HG02973 (cell line): ENCODE results near the gene ALK.

ENCODE experiments used
- ATAC-seq: cut with Tn5 transposase; IDR thresholded peaks from one replicate; pipeline ENCODE4 v1.9.1; 2021; ENCODE audit warnings: moderate library complexity; ENCODE audit not compliant: unreplicated experiment

ALK gene

DNA sequence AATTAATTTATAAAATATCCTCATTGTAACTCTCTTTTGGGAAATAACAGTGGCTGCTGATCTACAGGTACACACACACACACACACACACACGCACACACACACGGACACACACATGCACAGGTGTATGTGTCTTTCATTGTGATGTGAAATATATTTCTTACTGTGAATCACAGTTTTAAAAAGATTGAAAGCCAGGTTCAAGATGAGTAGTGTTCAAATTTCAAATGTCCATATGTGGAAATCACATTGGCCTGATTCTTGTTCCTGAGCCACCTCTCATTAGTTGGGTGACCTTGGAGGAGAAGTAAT is 372.4 kb downstream of the ALK start:
- no peak for ATAC-seq

DNA sequence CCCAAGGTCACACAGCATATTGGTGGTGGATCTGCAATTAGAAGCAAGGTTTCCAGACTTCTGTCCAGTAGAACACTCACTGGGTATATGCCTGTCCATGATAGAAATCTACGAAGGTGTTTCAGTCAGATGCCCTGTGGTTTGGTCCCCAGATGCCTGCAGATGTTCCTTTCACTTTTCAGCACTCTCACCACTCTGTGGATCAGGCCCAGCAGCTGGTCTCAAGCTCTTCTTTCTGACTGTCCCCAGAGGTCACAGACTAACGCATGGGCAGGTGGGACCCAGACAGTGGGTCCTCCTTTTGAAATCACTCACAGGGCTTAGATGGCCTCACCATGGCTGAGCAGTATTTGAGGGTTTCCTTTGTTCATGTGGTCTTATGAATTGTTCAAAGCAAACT is 376.5 kb downstream of the ALK start:
- no peak for ATAC-seq

DNA sequence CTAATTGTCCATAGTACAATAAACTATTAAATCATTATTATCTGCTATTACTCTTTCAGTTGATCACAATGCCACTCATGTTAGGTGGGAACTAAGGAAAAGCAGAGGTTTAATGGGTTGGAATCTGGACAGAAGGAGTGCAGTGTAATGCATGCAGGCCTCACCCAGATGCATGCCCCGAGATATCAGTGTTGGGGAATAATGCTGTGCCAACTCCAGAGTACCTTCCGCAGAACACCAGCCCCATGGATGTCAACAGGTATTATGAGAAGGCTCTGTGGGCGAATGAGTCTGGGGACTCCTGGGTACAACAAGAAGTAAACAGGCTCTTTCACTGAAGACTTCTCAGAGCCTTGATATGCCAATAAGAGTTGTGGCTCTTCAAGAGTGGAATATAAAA is 377.4 kb downstream of the ALK start:
- ATAC-seq = no peak

DNA sequence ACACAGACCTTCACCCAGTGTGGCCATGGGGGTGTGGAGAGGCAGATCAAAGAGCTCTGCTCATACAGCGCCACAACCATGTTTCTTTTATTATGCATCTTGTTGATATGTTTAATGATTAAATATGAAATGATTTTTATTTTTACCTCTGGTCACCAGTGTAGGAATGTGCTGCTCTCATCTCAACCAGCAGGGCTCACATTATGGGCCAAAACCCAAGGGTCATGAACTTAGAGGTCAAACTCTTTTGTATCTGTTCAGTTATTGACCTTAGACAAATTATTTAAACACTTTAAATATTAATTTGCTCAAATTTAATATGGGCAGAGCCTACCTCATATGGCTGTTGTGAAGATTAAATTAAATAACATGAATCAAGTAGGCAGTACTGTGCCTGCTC is 386.2 kb downstream of the ALK start:
- no peak for ATAC-seq

DNA sequence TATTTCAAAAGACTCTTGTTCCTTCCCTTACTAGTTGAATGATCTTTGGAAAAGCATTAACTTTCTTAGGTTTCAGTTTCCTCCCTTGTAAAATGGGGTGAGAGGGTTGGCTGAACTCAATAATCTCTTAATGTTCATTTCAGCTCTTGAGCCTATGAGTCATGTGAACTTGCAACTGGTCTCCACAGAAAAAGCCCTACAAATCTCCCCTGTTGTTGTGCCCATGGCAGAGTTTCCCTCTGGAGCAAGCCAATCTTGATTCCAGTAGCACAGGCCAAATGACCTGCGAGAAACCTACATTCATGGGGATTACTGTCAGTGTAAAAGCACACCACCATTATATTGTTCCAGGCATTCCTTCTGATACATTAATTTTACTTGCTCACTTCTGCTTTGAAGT is 388.9 kb downstream of the ALK start:
- ATAC-seq = no peak

DNA sequence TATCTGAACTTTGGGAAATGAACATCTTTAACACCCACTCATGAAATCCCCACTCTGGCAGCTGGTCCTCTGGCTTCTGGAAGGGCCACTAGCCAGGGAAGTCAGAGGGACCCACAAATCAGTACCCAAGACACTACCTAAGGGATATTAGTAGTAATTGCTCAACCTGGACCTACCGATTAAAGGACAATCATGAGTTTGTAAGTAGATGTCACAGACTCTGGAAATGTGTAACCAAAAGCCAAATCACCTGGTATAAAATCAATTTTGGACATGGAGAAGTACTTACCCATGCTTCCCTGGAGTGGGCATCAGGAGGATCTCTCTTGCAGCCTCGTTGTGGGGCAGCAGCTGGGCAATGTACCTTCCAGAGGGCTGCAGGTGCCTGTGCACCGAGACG is 389.8 kb downstream of the ALK start:
- ATAC-seq = no peak

DNA sequence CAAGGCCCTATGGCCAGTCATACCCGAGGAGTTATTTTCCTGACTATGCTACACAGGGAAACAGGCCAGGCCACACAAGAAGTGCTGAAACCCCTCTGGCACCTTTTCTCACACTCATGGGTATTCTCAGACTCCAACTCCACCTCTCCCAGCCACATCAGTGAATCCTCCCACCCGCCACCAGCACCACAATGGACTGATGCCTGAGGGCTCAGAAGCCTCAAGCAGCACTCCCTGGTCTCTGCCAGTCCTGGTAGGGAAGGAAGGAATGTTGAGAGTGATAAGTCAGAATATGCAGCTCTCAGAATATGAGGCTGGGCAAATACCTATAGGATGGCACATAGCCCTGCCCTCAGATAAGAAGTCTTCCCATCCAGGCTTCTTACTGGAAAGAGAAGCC is 391.1 kb downstream of the ALK start:
- ATAC-seq = no peak

DNA sequence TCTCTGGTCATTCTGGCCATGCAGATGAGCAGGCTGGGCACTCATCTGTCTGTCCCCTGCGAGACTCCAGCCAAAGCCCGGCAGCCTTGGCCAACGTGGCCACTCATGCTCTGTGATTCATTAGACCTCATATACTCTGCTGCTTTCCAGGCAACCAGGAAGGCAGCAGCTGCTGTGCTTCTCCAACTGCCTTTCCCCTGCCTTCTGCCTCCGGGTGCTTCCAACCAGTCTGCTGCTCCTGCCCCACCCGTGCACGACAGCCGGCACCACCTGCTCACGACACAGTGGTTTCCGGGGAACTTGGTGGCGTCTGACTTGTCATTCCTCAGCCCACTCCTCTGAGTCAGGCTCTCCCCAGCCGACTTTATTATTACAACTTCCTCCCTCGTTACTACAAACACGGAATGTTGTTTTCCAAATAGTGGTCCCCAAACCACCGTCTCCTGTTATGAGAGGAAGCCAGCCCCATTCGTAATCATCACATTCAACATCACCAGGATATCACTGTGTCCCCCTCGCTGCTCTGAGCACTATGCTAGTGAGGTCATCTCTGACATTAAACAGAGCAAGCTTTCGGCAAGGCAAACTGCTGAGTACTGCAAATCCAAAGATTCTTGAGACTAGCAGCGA is 392.4 kb downstream of the ALK start:
- ATAC-seq = no peak

DNA sequence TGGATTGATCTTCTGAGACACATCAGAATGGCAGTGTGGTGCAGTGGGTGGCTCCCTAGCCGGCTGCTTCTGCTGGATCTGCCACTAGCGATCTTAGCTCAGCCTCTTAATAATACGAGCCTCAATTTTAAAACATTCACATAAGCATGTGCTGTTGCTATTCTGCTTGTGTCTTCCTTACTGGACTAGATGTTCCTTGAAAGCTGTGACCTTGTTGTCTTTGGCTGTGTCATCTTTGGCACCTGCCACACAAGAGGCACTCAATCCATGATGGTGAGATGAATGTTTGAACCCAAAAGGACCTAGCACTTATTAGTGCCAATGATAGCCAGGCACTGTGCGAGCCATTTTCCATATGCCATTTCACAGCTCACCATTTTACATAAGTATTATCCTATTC is 393.0 kb downstream of the ALK start:
- ATAC-seq = no peak

DNA sequence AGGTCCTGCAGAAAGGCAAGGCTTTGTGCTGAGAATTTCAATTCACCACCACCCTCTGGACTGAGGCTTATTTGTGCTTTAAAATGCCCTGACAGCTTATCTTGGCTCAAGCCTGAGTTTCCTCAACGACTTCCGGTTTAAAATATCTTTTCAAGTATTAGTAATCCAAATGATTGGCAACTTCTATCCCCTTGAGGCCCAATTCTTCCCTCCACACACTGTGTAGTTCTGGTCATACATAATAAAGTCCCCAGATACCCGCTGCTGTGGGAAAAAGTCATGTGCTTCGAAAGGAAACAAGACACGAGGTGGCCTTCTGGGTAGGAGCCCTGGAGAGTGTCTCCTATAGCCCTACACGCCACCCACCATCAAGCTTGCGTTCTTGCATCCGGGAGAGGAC is 393.4 kb downstream of the ALK start:
- no peak for ATAC-seq

DNA sequence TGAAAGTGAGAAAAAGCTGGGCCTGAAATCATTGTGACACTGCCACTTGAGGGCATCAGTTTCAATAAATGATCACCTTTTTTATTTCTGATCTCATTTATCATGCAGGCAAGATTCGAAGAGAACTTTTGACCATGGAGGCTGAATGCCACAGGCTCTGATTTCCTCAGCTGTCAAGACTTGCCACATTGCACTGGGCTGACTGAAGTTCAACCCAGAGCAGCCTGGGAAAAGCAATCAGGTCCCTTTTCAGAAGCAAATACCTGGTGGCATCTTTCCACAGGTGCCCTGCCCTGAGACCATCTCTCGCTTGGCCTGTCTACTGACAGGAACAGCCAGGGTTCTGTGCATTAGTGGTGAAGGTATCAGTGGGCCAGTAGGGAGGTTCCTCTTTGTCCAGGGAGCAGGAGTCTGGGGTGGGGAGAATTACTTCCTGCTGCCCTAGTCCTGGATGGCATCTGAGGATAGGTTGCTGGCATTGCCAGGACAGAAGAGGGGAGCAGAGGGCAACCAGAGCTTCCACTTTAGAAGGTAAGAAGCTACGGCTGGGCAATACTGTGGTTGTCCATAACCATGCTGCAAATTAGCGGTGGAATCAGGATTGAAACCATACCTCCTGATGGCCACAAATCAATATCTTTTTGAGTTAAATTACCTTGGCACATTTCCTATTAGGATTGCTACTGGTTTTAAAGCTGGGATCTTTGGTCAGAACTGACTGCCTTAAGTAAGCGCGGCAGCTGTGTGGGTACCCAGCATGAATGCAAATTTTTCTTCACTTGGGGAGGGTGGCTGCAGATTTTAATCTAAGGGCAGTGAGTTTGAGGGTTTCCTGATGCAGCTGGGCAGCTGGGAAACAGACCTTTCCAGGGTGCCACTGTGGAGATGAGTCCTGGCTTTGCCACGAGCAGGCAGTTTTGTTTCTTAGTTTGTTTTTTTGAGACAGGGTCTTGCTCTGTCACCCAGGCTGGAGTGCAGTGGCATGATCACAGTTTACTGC is 394.5 kb downstream of the ALK start:
- no peak for ATAC-seq

DNA sequence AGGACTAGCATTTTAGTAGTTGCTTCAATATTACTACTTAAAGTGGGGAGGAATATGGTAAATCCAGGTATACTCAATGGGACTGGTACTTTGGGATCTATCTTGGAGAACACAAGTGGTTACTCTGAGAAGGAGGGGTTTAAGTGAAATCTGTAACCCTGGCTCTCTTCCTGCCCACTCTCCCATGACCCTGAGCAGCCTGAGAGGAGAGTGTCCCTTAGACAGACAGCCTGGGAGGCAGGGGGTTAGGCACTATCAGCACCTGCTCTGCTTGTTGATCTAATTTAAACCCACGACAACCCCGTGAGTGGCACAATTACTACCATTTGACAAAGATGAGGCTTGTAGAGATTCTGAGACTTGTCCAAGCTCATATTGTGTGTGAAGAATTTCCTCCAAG is 395.5 kb downstream of the ALK start:
- ATAC-seq = no peak

DNA sequence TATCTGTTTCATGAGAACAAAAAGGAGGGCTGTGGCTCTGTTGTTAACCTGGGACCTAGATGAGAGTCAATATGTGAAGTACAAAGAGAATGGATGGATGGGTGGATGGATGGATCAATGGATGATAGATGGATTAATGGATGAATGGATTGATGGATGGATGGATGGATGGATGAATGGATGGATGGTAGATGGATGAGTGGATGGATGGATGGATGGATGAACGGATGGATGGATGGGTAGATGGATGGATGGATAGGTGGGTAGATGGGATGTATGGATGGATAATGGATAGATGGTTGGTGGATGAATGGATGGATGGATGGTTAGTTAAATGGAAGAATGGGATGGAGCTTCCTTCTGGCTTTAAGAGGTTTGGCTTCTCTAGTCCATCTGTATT is 396.7 kb downstream of the ALK start:
- no peak for ATAC-seq

DNA sequence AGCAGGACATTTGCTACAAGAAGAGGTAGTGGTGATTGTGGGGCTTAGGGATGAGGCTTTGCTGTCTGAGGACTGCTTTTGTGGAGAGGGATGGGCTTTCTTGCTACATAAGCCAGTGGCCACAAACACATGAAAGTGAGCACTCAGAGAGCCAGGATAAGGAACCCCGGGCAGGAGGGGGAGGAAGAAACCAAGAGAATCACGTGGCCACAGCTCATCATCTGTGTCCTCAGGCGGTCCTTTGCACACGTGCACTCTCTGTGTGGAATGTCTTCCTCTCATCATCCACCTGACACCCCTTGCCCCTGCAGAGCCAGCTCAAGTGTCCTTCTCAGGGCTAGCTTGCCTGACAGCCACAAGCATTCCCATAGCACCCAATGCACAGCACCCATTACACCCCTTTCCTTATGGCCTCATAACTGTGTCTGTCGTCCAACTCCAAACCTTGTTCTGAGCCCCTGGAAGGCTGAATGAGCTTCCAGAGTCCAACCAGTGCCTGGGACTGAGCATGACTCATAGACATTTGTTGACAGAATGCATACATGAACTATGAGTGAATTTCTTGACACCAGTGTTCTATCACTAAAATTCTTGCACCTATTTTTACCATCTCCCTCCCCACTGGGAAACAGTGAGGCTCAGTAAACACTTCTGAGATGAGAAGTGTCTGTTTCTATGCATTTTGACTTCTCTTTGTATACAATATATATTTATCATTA is 398.3 kb downstream of the ALK start:
- no peak for ATAC-seq

DNA sequence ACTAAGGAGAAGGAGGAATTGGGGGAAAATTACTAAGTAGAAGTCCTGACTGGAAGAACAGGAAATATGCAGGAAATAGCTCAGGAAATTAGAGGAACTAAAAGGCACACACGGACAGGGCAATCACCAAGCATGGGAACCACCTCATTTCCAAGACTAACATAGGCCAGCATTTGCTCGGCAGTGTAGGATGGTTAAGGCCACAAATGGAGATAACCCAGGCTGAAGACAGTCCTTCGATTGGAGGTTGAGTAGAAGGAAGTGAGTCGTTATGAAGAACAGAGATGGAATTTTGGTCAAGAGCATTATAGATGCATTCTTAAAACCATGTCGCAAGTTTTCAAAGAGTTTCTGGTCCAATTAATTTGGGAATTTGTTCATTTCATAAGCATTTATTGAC is 401.4 kb downstream of the ALK start:
- ATAC-seq = no peak

DNA sequence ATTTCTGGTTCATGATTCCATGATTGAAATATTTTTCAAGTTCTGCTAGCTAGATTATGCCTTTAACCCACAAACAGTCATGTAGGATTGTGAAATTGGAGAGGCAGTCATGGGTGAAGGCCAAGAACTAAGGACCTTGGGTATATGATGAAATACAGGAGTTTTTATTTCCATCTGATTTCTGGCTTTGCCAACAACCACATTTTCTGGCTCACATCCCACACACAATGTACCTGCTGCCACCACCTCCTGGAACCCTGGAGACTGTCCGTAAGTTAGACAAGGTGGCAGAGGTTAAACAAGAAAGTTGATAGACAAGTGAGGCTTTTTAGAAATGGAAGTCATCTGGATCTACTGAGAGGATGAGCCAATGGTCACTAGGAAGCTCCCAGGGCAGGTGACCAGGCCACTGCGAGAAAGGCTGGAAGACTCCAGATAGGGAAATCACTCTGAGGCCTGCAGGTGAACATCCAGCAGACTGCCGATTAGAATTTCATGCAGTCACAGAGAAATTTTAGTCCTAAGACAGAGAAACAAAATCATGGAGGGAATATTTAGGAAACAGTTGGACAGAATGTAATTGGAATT is 402.0 kb downstream of the ALK start:
- no peak for ATAC-seq

DNA sequence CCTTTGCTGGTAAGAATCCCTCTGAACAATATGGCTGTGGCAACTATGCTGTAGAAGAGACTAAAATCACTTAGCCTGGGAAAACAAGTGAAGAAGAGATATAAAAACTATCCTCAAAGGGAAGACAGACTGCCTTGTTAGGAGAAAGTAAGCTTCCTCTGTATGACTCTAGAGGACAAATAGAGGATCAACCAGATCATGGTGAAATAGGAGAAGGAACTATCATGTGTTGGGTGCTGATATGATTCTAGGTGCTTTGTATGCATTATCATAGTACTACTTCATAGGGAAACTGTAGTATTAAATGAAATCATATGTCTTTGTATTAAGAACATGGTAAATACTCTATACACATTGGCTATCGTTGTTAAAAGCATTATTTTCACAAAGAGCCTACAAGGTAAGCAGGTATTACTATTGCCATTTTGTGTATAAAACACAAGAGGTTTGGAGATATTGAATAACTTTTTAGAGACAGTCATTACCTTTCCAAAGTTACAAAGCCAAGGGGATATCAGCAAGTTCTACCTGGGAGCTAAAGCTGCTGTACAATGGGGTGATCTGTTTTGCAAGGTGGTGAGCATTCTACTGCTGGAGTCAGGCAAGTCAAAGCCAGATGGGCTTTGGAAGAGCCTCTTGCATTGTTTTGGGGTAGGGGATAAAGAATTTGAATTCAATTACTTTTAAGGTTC is 402.6 kb downstream of the ALK start:
- ATAC-seq = no peak

DNA sequence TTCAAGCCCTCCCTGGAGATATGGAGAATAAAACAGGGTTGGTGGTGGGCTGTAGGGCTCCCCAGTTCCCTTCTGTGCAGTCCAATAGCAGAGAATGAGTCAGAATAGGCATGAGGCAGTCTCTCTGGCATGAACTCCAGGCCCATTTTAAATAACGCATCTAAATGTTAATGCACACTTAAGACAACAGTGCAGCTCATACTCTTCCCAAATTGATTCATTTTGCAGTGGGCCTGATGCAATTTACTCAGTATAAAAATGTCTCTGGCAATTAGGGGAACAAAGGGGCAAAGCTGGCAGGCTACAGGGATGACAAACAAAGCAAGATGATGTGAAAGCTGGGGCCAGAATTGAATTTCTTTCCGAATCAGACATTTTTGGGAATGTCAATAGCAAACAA is 403.4 kb downstream of the ALK start:
- no peak for ATAC-seq

DNA sequence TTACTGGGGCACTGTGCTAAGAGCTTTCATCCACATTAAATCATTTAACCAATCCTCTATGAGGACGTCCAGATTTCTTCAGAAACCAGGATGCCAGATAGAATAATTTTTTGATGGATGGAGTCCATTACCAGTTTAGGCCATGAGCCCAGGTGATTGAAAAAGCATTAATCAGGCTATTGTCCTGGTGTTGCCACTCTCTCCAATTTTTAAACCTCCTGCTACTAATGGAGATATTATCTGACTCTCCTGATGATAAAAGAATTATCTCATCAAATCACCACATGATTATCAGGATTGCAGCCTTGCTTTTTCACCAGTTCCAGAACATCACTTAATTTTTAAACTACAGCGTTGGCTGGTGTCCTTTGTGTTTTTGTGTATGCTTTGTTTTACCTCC is 404.0 kb downstream of the ALK start:
- no peak for ATAC-seq

DNA sequence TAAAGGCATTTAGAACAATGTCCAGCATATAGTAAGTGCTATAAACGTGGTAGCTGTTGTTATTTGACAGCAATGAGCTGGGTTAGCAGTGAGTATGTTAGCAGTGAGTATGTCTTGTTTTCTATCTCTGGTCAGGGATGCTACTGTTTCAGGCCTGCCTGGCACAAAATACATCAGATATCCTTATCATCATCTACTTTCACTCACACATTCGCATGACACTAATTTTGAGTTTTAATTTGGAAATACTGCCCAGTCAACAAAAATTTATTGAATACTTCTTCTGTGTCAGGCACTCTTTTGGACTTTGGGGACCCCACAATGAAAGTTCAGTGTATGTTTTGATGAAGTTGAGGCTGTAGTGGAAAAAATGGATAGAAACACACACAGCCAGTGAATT is 404.6 kb downstream of the ALK start:
- ATAC-seq = no peak

DNA sequence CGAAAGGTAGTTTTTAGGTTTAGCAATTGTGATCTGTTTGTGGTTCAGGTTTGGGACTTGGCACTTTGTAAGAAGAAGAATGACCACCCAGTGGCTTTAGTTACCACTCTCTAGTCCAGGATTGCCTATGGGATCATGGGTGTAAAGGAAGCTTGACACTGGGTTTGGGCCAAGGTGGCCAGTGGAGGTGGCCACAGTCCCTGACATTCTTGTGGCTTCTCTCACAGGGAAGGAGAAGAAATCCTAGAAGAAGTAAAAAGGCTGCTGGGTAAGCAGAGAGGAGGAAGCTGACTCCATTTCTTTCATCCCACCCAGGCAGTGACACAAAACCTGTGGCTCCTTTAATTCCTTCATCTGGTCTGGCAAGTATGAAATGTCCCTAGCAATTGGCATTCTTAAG is 411.5 kb downstream of the ALK start:
- no peak for ATAC-seq
